Activated naive CD8-positive, alpha-beta T cell treated with anti-CD3 and anti-CD28 coated beads for 36 hours (primary cell): ENCODE data around the gene FAM3A. TPM values are rescaled to one million over a fixed set of nuclear protein-coding genes. Genes with fewer than 3 reads are reported as not detected.
A peak's percentile ranks its signal among the peaks of the same experiment; 100 is the strongest.
"Not testable (repeated sequence)": the region's sequence is repeated elsewhere in the genome, so short reads cannot be mapped to it uniquely, and the experiment has no call there.

Experiments used
- DNase-seq: peaks from one replicate; pipeline ENCODE4 v3.0.0; 2021
- H3K27ac Mint-ChIP-seq: one replicate; pipeline ENCODE4 v1.8.0; 2022; ENCODE audit warnings: mild to moderate bottlenecking, moderate library complexity, mixed read lengths
- H3K27me3 Mint-ChIP-seq: one replicate; pipeline ENCODE4 v1.8.0; 2022; ENCODE audit warnings: mild to moderate bottlenecking, mixed read lengths
- H3K36me3 Mint-ChIP-seq: one replicate; pipeline ENCODE4 v1.8.0; 2021; ENCODE audit warnings: mild to moderate bottlenecking, mixed read lengths
- H3K4me1 Mint-ChIP-seq: one replicate; pipeline ENCODE4 v1.8.0; 2021; ENCODE audit warnings: mixed read lengths
- H3K4me3 Mint-ChIP-seq: one replicate; pipeline ENCODE4 v1.8.0; 2022; ENCODE audit warnings: mild to moderate bottlenecking, moderate library complexity, mixed read lengths
- H3K9me3 Mint-ChIP-seq: one replicate; pipeline ENCODE4 v1.8.0; 2022; ENCODE audit warnings: mixed read lengths
- total RNA-seq, 2 experiments: library from RNA; stranded (reverse); gene quantifications; one replicate each; pipeline ENCODE4 v1.2.3, GENCODE V29; 2021

The FAM3A gene
- total RNA-seq, 2 experiments from 2014 or later: 26.8 to 27.3 TPM

DNA sequence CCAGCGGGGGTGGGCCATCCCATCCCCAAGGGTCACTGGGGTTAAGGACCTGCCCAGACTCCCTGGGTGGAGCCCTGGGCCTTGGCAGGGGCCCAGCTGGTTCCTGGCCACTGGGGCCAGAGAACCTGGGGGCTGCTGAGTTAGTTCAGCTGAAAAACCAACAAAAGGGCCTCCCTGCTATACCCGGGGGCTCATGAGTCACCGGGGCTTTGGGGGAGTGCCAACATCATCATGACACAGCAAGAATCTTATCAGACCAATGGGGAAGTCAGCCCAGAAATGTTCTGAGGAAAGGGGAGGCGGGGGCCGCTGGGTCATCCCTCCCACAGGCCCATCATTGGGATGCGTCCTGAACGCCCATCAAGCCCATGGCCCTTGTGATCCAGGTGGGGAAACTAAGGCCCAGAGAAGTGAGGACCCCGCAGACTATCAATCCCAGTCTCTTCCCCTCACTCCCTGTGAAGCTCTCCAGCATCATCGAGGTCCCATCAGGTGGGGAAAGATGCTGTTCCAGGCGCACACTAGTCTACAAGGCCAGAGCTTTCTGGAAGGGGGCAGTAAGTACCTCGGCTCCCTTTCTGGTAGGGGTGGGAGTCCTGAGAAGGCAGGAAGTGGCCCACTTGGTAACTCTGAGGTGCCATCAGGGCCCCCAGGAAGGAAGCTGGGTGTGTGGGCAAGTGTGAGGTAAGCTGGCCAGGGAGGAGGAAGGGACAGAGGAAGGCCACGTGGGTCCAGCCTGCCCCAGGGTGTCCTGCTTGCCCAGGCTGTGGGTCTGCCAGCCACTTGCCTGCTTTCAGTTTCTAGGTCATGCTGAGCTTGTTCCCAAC is 26.1 kb upstream of the FAM3A start:
- H3K27ac Mint-ChIP-seq: peak overlapping the region; percentile 97
- H3K36me3 Mint-ChIP-seq: peaks cover 38% of the 10 kb centered on the region
- peak; percentile 43 for DNase-seq
- peak overlapping the region; percentile 84 for H3K4me3 Mint-ChIP-seq
- no peaks in the 10 kb centered on the region for H3K9me3 Mint-ChIP-seq
- peaks cover 42% of the 10 kb centered on the region for H3K4me1 Mint-ChIP-seq
- H3K27me3 Mint-ChIP-seq: no peaks in the 10 kb centered on the region

- peaks cover 38% of the 10 kb centered on the region for H3K36me3 Mint-ChIP-seq
- peak overlapping the region; percentile 97 for H3K27ac Mint-ChIP-seq
- H3K4me3 Mint-ChIP-seq: peak overlapping the region; percentile 84
- H3K4me1 Mint-ChIP-seq: peaks cover 42% of the 10 kb centered on the region
- no peaks in the 10 kb centered on the region for H3K27me3 Mint-ChIP-seq
- DNase-seq: no peak
- no peaks in the 10 kb centered on the region for H3K9me3 Mint-ChIP-seq
Observed at GRCh38 chrX:154541589-154541895, 25.5 kb upstream of the FAM3A start.

- Mint-ChIP-seq H3K27ac (peak overlapping the region; percentile 60), H3K9me3 (no peaks in the 10 kb centered on the region), H3K4me3 (no peak overlapping the region), H3K4me1 (peaks cover 39% of the 10 kb centered on the region), H3K36me3 (peaks cover 37% of the 10 kb centered on the region), H3K27me3 (no peaks in the 10 kb centered on the region)
- no peak for DNase-seq
Observed at GRCh38 chrX:154540897-154541535, 25.0 kb upstream of the FAM3A start.

DNA sequence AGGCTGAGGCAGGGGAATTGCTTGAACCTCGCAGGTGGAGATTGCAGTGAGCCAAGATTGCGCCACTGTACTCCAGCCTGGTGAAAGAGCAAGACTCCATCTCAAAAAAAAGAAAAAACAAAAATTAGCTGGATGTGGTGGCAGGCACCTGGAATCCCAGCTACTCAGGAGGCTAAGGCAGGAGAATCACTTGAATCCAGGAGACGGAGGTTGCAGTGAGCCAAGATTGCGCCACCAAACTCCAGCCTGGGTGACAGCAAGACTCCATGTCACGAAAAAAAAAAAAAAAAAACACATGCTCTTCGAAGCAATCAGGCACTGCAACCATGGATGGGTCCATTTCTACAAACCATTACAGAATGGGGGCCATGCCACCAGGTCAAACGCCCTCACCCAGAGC is 24.3 kb upstream of the FAM3A start:
- Mint-ChIP-seq H3K4me1 (peaks cover 38% of the 10 kb centered on the region), H3K36me3 (peaks cover 30% of the 10 kb centered on the region)
- H3K27me3 Mint-ChIP-seq, H3K9me3 Mint-ChIP-seq, H3K27ac Mint-ChIP-seq, H3K4me3 Mint-ChIP-seq, DNase-seq: not testable (repeated sequence)

DNA sequence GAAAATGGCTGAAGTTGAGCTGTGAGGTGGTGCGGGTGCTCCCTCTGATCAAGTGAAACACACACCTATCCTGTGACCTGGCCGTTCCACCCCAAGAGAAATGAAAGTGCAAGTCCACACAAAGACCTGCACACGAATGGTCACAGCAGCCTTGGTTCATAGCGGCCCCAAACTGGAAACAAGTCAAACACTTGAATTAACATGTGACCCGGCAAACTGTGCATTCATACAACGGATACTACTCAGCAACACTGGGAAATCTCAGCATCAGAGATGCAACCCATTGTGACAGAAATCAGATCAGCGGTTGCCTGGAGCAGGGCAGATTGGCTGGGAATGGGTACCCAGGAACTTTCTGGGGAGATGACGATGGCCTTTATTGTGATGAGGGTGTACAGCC is 23.0 kb upstream of the FAM3A start:
- no peak for DNase-seq
- Mint-ChIP-seq H3K27ac (peak overlapping the region; percentile 69), H3K27me3 (no peaks in the 10 kb centered on the region), H3K4me1 (peaks cover 32% of the 10 kb centered on the region), H3K4me3 (no peak overlapping the region), H3K9me3 (no peaks in the 10 kb centered on the region), H3K36me3 (peaks cover 22% of the 10 kb centered on the region)

GRCh38 chrX:154535892-154536291 is 19.9 kb upstream of the FAM3A start:
- H3K4me3 Mint-ChIP-seq: no peak overlapping the region
- H3K27me3 Mint-ChIP-seq: no peaks in the 10 kb centered on the region
- no peak overlapping the region for H3K27ac Mint-ChIP-seq
- peaks cover 5% of the 10 kb centered on the region for H3K36me3 Mint-ChIP-seq
- H3K4me1 Mint-ChIP-seq: peaks cover 14% of the 10 kb centered on the region
- no peak for DNase-seq
- no peaks in the 10 kb centered on the region for H3K9me3 Mint-ChIP-seq

GRCh38 chrX:154534526-154535322 is 18.7 kb upstream of the FAM3A start:
- H3K36me3 Mint-ChIP-seq: peaks cover 4% of the 10 kb centered on the region
- no peaks in the 10 kb centered on the region for H3K9me3 Mint-ChIP-seq
- H3K4me3 Mint-ChIP-seq: no peak overlapping the region
- no peaks in the 10 kb centered on the region for H3K27me3 Mint-ChIP-seq
- no peak overlapping the region for H3K27ac Mint-ChIP-seq
- peak; percentile 87 for DNase-seq
- peaks cover 14% of the 10 kb centered on the region for H3K4me1 Mint-ChIP-seq

- H3K27me3 Mint-ChIP-seq: no peaks in the 10 kb centered on the region
- no peak overlapping the region for H3K4me3 Mint-ChIP-seq
- no peaks in the 10 kb centered on the region for H3K9me3 Mint-ChIP-seq
- H3K4me1 Mint-ChIP-seq: peaks cover 3% of the 10 kb centered on the region
- no peak overlapping the region for H3K27ac Mint-ChIP-seq
- H3K36me3 Mint-ChIP-seq: peaks cover 2% of the 10 kb centered on the region
- no peak for DNase-seq
Observed at GRCh38 chrX:154532690-154533089, 16.7 kb upstream of the FAM3A start.

DNA sequence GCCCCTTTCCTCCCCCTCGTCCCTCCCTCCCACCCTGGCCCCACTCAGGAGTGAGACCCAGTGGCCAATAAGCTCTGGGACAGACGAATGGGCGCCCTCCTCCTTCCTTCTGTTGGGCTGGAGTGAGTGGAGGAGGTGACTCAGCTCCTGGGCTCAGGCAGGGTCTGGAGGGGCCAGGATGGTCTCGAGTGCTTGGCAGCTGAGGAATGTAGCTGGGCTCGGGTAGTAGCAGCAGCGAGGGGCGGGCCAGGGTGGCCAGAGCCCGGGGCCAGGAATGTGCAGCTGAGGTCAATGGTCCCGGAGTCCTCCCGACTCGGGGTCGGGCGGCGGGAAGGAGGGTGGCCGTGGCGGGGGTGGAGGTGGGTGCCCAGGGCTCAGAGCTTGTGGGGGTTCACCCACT is 15.6 kb upstream of the FAM3A start:
- Mint-ChIP-seq H3K9me3 (no peaks in the 10 kb centered on the region), H3K27ac (no peak overlapping the region), H3K4me1 (peaks cover 7% of the 10 kb centered on the region), H3K27me3 (no peaks in the 10 kb centered on the region), H3K36me3 (peaks cover 2% of the 10 kb centered on the region), H3K4me3 (no peak overlapping the region)
- DNase-seq: no peak

GRCh38 chrX:154530286-154530685 is 14.3 kb upstream of the FAM3A start:
- no peaks in the 10 kb centered on the region for H3K9me3 Mint-ChIP-seq
- H3K4me1 Mint-ChIP-seq: peaks cover 15% of the 10 kb centered on the region
- no peak overlapping the region for H3K4me3 Mint-ChIP-seq
- peaks cover 2% of the 10 kb centered on the region for H3K36me3 Mint-ChIP-seq
- H3K27me3 Mint-ChIP-seq: no peaks in the 10 kb centered on the region
- DNase-seq: no peak
- H3K27ac Mint-ChIP-seq: no peak overlapping the region

DNA sequence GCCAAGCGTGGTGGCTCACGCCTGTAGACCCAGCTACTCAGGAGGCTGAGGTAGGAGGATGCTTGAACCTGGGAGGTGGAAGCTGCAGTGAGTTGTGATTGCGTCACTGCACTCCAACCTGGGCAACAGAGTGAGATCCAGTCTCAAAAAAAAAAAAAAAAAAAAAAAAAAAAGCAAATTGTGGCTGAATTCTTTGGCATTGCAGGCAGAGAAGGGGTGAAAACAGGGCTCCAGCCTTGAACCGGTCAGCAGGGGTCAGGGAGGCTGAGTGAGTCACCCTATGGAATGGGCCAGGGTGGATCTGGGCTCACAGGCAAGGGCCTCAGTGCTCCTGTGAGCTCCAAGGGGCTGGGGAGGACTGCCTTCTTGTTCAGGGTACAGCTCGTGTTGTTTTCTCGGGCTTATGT is 13.2 kb upstream of the FAM3A start:
- DNase-seq: no peak
- no peak overlapping the region for H3K27ac Mint-ChIP-seq
- no peaks in the 10 kb centered on the region for H3K9me3 Mint-ChIP-seq
- H3K4me3 Mint-ChIP-seq: no peak overlapping the region
- peaks cover 14% of the 10 kb centered on the region for H3K4me1 Mint-ChIP-seq
- H3K36me3 Mint-ChIP-seq: peaks cover 2% of the 10 kb centered on the region
- no peaks in the 10 kb centered on the region for H3K27me3 Mint-ChIP-seq

- DNase-seq: peak; percentile 60
- H3K27ac Mint-ChIP-seq: peak overlapping the region; percentile 12
- H3K4me3 Mint-ChIP-seq: peak overlapping the region; percentile 7
- peaks cover 2% of the 10 kb centered on the region for H3K36me3 Mint-ChIP-seq
- H3K27me3 Mint-ChIP-seq: no peaks in the 10 kb centered on the region
- H3K4me1 Mint-ChIP-seq: peaks cover 14% of the 10 kb centered on the region
- no peaks in the 10 kb centered on the region for H3K9me3 Mint-ChIP-seq
Observed at GRCh38 chrX:154526901-154527675, 11.1 kb upstream of the FAM3A start.

DNA sequence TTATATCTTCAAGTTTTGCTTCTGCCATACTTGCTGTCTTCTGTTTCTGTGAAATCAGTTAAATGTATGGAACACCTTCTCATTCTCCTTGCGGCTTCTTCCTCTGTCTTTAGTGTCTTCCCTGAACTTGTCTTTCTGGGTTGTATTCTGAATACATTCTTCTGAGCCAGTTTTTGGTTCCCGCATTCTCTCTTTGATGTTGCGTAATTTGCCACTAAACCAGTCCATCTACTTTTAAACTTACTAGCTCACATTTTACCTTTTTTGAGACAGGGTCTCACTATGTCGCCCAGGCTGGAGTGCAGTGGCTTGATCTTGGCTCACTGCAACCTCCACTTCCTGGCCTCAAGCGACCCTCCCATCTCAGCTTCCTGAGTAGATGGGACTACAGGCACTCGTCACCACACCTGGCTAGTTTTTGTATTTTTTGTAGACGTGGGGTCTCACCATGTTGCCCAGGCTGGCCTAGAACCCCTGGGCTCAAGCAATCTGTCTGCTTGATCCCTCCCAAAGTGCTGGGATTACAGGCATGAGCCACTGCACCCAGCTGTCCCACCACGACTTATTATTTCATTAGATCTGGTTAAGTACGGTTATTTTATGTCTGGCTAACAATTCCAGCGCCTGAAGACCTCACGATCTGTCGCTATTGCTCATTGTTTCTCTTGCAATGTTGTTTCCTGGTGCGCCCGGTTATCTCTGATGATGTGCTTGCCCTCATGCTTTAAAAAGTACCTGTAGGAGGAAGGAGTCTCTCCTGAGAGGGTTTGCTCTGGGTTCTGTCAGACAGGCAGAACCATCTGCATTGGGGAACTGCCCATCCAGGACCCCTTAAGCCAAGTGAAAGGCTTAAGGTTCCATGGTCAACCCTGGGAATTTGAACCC is 9.8 kb upstream of the FAM3A start:
- no peak overlapping the region for H3K27ac Mint-ChIP-seq
- no peak for DNase-seq

DNA sequence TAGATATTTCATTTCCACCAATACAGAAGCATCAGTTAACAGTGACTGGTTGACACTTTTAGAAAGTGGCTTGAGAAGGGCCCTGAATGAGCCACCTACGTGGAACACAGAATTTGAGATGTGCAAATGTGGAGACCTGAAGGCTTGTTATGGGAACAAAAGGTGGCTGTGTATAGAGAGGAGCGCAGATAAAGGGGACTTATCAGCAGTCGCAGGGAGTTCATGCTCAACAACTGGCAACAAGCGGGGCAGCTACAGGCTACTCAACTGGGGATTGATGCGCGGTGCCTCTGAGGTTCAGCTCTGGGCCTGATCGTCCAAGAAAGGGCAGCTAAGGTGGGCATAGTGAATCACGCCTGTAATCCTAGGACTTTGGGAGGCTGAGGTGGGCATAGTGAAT is 3.4 kb upstream of the FAM3A start:
- DNase-seq: no peak
- Mint-ChIP-seq H3K36me3 (peaks cover 6% of the 10 kb centered on the region), H3K27me3 (no peaks in the 10 kb centered on the region), H3K4me1 (peaks cover 11% of the 10 kb centered on the region), H3K9me3 (no peaks in the 10 kb centered on the region), H3K4me3 (no peak overlapping the region), H3K27ac (no peak overlapping the region)

More for the DNA sequence above, 9.8 kb upstream of the FAM3A start:
- peaks cover 14% of the 10 kb centered on the region for H3K4me1 Mint-ChIP-seq
- no peaks in the 10 kb centered on the region for H3K9me3 Mint-ChIP-seq
- no peaks in the 10 kb centered on the region for H3K27me3 Mint-ChIP-seq
- H3K36me3 Mint-ChIP-seq: no peaks in the 10 kb centered on the region
- H3K4me3 Mint-ChIP-seq: no peak overlapping the region
